EL (cell line): ENCODE data around the gene E2F6.

Source experiments
- DNase-seq: peaks from one replicate; pipeline ENCODE4 v3.0.0-alpha.2; 2016

The E2F6 gene, protein sequence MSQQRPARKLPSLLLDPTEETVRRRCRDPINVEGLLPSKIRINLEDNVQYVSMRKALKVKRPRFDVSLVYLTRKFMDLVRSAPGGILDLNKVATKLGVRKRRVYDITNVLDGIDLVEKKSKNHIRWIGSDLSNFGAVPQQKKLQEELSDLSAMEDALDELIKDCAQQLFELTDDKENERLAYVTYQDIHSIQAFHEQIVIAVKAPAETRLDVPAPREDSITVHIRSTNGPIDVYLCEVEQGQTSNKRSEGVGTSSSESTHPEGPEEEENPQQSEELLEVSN

DNA sequence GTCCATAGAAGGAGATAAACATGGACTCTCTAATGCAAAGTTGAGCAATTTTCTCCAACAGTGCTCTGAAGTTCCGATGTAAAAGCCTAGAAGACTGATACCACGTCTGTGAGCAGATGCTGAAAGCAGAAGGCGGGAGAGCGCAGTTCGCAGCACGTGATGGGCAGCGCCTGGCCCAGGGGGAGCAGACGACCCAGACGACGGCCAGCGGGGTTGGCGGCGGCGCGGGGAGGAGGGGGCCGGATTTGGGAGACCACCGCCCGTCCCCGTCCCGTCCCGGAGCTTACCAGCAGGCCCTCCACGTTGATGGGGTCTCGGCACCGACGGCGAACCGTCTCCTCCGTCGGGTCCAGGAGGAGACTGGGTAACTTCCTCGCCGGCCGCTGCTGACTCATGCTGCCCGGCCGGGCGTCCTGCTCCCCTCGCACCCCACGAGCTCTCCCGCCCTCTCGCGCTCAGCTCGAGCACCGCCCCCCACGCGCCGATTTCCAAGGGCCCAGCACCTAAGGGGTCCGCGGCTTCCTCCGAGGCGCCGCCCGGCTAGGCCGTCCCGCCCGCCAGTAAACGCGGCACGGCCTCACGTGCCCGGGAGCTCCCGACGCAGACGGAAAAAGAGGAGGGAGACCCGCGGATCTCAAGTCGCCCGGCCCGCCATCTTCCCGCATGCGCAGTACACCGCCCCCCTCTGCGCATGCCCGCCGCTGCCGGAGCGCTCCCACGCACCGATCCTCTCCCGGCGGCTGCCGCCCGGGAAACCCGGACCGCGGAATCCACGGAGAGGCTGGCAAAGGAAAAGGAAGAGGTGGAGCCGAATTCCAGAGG is at the start of gene E2F6:
Gene E2F6 (minus strand): TSS at position 677 of the 822 bp plus-strand sequence. CDS start 282 bp downstream, at position 395.
- DNase-seq: peak; percentile 94

DNA sequence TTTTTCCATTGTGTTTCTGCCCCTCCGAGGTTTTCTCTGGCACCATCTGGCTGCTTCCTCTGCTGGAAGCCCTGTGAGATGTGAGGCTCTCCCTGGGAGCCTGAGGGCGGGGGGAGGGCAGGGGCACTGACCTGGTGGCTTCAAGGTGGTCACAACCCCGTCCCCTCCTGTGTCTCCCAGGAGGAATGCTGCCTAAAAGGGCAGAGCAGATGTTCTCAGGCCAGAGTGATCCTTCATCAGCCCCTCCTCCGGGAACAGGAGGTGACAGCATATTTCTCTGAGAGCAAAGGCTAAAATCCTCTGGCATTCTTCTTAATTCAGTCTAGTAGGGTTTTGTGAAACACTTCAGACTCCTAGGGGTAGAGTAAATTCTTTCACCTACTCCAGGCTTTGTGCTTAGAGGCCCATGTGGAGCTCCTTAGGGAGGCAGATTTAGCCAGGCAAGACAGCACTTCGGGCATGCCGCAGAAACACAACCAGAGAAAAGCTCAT is 49.6 kb upstream of the E2F6 start:
- no peak for DNase-seq

DNA sequence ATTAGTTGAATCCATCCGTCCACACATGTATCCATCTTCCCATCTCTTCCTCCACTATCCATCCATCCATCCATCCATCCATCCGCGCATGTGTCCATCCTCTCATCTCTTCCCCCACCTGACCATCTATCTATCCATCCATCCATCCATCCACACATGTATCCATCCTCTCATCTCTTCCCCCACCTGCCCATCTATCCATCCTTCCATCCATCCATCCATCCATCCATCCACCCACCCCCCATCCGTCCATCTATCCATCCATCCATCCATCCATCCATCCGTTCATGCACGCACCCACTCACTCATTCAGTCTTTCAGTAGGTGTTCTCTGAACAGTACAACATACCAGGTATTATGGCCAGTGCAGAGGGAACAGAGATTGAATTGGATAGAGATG is 48.9 kb upstream of the E2F6 start:
- DNase-seq: no peak

DNA sequence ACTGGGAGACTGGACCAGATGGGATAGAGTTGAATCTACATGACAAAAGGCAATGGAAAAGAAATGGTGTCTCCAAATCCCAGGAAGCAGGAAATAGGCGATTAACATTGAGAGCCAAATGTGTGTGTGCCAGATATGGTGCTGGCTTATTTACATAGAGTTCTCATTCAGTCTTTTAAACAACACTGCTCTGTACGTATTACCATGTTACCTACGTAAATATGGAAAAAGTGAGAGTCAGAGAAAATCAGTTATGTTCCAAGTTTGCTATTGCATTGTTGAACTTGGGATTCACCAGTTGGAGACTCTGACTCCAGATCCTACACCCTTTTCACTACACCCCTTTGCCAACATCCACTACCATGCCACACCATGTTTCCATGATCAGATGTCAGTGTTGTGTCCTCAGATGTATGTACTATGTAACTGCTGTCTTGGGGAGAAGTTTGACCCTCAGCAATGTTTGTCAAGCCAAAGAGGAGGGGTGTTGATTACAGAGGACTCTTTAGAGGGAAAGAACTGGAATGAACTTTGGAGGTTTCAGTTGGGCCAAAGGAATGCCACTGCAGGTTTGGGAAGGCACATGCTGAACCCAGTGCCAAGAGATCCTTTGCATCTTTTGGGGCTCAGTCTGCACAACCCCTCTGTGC is 48.2 kb upstream of the E2F6 start:
- no peak for DNase-seq

DNA sequence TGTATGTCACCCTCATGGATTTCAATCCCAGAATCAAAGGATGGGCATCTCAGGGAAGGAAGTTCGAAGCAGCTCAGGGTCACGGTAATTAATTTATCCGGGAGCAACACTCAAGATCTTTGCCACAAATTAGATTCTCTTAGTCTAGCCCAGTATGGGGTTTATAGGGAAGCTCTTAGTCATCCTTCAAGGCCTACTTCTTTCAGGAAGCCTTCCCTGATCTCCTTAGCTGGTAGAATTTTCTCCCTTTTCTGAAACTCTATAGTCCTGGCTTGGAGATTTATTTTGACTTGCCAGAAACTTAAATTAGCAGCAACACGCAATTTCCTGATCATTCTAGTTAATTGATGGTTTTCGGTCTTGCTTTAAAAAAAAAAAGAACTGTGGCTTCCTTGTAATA is 47.4 kb upstream of the E2F6 start:
- DNase-seq: no peak

DNA sequence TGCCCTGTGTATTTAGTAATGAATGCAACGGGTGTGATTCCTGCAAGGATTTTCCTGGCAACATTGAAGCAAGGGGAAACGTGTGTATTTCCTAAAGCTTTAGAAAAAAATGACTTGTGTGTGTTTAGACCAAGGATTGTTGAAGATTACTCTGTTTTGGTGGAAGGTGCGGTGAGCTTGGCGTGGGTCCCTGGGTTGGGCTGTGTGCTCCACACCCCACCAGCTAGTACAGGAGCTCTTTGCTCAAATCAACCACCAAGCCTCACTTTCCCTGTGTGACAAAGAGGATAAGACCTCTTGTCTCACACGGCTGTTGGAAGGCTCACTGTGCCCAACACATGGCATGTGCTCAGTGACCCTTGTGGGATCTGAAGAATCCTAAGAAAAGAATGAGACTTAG is 46.5 kb upstream of the E2F6 start:
- DNase-seq: no peak

DNA sequence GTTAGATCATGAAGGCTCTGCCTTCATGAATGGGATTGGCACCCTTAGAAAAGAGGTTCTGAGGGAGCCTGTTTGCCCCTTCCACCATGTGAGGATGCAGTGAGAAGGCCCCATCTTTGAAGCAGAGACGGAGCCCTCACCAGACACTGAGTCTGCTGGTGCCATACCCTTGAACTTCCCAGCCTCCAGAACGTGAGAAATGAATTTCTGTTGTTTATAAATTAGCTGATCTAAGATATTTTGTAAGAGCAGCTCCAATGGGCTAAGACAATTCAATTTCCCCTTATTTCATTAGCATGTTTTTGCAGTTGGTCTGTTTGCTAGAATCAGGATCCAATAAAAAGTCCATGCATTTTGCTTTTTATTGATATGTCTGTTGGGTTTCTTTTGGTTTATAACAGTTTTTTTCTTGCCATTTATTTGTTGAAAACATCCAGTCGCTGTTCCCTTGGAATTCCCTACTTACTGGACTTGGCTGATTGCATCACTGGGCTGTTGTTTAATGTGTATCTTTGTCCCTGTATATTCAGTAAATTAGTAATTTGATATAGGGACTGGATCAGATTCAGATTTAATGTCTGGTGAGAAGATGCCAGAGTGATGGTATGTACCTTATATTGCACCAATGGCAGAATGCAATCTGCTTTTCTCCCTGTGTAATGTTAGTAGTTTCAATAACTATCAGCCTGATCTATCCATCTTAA is 43.8 kb upstream of the E2F6 start:
- no peak for DNase-seq

DNA sequence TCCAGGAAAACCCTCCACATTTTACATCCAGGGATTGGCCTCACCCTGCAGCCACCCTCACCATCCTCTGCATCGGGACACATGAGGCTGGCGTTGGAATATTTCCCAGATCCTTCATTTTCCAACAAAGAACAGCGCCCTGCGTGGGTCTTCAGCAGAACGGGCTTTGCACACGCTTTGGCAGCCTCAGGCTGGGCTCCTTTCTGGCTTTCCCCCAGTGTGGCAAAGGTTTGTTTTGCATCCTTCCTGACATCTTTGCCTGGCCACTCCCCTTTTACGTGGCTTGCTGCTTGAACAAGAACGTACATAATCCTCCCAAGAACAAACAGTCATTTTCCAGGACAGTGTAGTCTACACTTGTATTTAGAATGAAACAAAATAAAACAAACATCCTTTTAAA is 42.3 kb upstream of the E2F6 start:
- DNase-seq: no peak

DNA sequence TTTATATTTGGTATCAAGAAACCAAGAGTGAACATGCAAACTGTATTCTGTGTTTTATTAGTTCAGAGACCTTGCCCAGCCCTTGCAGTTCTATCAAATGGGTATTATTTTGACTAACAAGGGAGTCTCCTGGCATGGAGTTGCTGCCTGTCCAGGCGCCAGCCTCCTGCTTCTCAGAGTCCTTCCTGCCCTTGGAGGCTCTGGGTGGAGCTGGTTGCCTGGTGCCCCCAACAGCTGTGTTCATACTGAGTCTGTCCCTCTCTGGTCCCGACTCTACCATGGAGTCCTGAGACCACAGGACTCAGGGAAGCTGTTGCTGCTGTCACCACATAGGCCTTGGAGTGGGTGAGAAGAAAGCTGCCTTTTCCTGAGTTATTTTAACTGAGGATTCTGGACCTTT is 41.6 kb upstream of the E2F6 start:
- no peak for DNase-seq

DNA sequence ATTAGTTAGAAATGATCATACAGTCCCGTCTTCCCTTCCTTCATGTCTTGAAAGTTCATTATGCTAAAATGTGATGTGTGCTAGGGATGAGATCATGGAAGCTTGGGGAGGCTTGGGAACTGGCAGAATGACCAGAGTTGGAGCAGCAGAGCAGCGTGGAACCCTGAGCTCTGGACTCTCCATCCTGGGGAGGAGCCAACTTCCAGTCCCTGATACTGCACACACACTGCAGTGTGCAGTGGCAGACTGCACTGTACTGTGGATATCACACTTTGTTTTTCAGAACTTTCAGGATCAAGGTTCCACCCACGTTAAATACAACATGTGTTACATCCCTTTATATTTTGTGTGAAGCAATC is 40.6 kb upstream of the E2F6 start:
- no peak for DNase-seq

DNA sequence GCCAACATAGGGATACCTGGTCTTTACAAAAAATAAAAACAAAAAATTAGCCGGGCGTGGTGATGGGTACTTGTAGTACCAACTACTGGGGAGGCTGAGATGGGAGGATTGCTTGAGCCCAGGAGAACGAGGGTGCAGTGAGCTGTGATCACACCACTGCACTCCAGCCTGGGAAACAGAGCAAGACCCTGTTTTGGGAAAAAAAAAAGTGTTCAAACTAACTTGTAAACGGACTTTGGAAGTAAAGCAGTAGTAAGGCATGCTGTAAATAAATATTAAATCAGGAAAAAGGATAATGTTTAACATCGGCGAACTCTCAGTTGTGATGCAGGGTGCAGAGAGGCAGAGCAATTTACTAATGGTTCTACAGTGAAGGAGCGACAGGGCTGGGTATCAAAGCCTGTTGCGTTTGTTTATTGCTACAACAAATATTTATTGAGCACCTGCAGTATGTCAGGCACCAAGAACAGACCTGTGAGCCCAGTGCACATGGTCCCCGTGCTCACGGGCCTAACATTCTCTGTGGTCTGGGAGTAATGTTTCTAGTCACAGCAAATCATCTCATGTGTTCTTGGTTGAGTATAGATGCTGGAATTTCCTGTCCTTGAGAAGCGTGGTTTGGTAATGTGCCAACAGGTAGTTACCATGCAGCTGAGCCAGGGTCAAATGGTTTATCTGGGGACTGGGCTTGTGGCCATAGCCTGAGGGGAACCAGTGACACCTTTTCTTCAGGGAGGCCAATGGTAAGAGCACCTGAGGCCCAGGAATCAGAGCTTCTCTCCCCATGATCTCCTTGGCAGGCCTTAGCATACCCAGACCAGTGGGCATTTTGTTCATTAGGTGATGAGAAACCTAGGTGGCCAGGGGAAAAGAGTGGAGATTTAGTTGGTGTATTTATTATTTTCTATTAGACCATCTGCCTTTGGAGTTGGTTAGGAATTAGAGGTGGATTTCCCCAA is 40.0 kb upstream of the E2F6 start:
- DNase-seq: peak; percentile 8

DNA sequence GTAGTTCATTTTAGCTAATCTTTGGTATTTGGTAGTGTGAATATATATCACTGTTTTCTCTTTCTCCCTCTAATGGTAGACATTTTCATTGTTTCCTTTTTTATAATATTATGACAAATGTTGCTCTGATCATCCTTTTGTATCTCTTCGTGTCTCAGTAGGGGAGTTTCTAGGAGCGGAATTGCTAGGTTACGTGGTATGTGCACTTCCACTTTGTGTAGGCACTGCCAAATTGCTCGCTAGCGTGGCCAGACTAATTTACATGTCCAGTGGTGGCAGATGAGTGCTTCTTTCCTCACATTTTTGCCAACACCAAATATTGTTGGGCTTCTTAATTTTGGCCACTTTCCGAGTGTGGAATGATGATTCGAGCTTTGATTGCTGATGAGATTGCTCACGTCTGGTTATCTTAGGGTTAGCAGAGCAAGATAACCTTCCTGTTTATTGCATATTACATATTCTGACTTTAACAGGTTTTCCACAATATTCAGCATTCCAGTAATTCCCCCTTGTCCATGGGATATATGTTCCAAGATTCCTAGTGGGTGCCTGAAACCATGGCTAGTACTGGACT is 37.5 kb upstream of the E2F6 start:
- no peak for DNase-seq

DNA sequence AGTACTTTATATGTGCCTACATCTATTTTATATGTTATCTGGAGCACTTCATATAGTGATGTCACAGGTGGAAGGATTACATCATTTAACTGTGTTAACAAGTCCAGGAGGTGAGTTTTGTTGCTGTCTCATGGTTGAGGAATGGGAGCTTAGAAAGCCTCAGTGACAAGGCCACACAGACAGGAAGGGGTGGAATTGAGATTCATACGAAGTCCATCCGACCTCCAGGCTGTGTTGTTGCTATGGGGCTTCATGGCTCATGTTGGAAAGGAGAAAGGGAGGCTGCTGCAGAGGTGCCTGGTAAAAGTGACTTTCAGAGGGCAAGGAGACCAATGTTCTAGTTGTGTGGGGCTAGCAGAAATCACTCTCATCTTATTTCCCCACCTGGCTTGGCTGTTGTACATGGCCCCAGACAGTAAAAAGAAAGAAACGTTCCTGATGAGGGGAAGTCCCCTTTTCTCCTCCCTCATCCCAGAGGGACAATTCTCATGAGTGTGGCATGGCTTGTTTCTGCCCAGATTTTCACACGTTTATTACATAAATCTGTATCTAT is 36.9 kb upstream of the E2F6 start:
- DNase-seq: peak; percentile 17

DNA sequence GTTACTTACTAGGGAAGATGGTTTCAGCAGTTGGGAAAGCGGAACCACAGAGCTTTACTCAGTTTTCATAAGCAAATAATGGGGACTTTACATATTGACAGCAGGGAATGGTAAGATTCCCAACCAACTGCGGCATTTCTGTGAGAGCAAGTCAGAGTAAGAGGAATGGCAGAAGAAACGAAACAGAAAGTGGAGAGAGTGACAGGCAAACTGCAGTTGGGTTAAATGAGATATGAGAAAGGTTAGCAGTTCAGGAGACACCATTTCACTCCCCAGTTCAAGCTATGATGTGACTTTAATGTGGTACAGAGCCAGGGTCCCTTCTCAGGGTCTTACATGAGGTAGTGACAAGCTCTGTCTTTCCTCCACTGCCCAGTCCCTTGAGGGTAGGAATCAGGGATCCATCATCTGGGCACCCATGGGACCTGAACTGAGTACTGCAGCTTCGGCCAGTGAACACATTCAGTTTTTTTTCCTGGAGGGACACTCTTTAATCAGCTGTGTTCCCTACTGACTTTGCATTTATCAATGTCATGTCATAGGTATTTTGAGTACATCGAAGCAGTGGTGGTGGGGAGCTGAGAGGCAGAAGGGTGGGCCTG is 34.8 kb upstream of the E2F6 start:
- no peak for DNase-seq

DNA sequence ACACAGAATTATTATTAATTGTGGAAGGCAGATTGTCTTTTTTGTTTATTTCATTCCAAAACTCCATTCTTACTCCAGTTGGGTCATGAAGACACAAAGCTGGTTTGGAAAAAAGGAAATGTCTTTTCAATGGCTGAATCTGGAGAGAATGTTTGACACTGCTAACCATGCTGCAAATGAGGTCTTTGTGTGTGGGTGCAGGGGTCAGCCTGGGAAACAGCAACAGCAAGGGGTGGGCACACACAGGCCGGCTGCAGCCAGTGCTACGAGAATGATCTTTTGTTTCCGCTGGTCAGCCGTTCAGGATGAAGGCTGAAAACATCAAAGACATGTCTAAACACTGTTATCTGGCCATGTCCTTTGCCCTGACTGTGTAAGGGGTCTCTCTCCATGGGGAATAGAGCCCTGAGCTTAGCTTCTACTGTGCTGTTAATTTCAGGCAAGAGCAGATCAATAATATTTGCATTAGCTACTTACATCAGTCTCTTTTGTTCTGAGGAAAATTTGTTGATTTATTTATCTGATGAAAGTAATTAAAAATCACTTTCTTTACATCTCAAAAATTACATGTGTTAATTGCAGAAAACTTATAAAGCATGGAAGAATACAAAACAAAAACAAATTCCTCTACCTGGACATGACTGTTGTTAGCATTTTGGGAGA is 33.3 kb upstream of the E2F6 start:
- DNase-seq: no peak

DNA sequence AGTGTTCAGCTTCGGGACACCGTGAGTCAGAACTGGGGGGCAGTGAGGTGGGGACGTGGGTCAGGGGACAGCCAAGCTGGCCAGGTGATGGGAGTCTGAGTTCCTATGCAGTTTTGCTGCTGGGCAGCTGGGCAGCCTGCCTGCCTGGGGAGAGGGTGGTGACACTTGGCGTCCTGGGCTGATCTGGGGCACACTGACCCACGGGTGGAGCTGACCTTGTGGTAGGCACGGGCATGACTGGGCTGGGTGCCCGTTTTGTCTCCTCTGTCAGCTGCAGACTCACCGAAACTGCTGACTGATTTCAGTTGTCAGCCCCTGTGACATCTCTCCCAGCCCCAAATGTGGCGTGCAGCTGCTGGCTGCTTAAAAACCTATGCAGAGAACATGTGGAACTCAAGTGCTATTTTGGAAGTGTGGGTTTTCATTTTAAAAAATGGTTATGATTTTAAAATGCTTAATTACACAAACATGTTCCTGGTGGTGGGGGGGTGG is 32.6 kb upstream of the E2F6 start:
- DNase-seq: peak; percentile 9

DNA sequence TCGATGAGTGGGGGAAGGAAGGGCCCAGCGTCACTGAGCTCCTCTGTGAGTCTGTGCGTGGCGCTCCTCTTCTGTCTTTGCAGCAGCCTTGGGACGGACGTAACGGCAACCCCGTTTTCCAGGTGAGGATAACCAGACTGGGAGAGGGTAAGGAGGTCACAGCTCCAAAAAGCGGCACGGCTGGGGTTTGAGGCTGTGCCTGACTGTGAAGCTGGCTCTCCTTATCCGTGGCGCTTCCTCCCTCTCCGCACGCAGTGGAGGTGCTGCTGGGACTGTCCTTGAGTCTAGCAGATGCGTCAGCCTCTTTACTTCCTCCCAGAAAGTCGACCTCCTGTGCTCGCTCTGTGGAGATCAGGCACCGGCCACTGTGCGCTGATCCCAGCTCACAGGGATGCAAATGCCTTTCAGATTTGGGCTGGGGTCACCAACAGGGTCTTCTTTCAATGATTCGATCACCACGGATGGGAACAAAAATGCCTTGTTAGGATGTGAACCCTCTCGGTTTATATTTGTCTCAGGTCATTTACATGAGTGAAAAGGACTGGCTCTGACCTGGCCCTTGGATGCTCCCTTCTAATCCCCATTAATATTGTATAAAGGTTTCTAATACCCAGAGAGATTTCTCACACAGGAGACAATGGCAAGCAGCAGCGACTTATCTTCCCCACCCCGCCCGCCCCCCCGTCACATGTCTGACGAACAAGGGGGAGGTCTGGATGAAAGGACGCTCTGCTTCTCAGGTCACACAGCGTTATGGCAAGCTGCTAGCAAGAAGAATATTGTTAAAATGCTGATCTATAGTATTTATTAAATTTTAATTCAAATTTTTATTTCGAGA is 30.1 kb upstream of the E2F6 start:
- DNase-seq: no peak

DNA sequence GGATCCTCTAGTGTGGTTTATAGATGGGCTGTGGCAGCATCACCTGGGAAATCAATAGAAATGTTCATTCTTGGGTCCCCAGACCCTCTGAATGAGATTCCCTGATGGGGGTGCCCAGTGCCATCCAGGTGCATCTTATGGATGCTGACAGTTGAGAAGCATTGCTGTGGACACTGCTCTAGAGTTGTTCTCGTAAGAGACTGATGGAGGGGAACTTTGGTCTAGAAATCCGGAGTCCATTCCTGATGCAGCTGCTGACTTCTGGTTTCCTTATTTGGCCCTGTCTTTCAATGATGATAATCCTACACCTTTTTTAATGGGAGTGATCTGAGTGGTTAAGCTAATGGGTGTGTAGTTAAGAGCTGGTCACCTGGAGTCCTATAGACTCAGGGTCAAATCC is 28.3 kb upstream of the E2F6 start:
- DNase-seq: no peak

DNA sequence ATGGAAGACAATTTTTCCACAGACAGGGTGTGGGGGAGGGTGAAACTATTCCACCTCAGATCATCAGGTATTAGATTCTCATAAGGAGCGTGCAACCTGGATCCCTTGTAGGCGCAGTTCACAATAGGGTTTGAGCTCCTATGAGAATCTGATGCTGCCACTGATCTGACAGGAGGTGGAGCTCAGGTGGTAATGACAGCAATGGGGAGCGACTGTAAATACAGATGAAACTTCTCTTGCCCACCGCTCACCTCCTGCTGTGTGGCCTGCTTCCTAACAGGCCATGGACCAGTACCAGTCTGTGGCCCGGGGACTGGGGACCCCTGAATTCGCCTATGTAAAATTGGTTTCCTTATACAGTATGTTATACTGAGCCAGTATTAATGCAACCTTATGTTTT is 27.3 kb upstream of the E2F6 start:
- no peak for DNase-seq
